Adrenal gland (tissue), 5 donors: ENCODE data around the gene HOXB1.

ENCODE experiments used
- POLR2A ChIP-seq, 2 donors: fragments of 450-650 bp; IDR thresholded peaks; one replicate each; pipeline ENCODE4 v1.6.1; 2017; ENCODE audit warnings: antibody characterized with exemption in 2 of 2, mild to moderate bottlenecking in 2 of 2, moderate library complexity in 1 of 2
- TF ChIP-seq, protein P1 (sequence below), 6 experiments: fragments of 450-650 bp in 4 of 6; fragments of 200-600 bp in 2 of 6; sonication (generic) in 1 of 6; IDR thresholded peaks; 1 replicate in 5 of 6; 2 replicates in 1 of 6; pipeline versions ENCODE4 v1.5.1 to v1.8.0; 2016 to 2021; ENCODE audit warnings: antibody characterized with exemption in 6 of 6, mild to moderate bottlenecking in 2 of 6, moderate library complexity in 1 of 6
- donor health status: DM: no; HTN: no; CAD: no.

DNA sequence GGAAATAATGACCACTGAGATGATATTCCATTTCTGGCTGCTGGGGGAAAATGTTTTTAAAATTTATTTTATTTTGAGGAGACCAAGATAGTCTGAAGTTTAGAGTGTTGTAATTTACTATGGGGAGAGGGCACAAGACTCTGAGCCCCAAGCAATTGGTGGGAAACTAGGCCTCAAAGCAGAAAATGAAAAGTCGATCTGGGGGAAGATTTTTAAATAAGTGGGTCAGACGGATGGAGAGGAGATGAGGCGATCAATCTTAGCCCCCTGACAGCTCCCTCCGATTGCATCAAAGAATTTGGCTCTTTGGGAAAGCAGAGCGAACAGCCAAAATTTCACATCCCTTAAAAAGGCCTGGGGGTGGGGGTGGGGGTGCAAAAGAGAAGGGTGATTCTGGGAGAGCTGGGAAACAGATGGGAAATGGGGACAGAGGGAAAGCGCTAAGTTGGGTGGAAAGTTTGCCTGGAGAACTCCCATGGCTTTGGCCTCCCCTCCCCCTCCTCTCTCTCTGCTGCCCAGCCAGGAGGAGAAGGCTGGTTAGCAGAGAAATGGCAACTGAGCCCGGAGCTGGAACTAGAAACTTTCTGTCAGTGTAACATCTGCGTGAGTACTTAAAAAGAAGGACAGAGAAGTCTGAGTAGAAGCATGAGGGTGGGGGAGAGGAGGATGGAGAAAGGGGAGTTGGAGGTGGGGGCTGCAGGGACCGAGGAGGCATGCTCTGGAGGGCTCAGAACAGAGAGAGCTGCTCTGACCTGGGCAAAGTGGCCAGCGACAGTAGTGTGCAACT is 15.5 kb upstream of the HOXB1 start:
- TF ChIP-seq POLR2A (IDR thresholded peaks at IDR 0.05), result no peak
- TF ChIP-seq, protein P1, sequence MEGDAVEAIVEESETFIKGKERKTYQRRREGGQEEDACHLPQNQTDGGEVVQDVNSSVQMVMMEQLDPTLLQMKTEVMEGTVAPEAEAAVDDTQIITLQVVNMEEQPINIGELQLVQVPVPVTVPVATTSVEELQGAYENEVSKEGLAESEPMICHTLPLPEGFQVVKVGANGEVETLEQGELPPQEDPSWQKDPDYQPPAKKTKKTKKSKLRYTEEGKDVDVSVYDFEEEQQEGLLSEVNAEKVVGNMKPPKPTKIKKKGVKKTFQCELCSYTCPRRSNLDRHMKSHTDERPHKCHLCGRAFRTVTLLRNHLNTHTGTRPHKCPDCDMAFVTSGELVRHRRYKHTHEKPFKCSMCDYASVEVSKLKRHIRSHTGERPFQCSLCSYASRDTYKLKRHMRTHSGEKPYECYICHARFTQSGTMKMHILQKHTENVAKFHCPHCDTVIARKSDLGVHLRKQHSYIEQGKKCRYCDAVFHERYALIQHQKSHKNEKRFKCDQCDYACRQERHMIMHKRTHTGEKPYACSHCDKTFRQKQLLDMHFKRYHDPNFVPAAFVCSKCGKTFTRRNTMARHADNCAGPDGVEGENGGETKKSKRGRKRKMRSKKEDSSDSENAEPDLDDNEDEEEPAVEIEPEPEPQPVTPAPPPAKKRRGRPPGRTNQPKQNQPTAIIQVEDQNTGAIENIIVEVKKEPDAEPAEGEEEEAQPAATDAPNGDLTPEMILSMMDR (IDR thresholded peaks at IDR 0.05), result no peak
